ENCODE data around the gene NDFIP1.

Gene NDFIP1

DNA sequence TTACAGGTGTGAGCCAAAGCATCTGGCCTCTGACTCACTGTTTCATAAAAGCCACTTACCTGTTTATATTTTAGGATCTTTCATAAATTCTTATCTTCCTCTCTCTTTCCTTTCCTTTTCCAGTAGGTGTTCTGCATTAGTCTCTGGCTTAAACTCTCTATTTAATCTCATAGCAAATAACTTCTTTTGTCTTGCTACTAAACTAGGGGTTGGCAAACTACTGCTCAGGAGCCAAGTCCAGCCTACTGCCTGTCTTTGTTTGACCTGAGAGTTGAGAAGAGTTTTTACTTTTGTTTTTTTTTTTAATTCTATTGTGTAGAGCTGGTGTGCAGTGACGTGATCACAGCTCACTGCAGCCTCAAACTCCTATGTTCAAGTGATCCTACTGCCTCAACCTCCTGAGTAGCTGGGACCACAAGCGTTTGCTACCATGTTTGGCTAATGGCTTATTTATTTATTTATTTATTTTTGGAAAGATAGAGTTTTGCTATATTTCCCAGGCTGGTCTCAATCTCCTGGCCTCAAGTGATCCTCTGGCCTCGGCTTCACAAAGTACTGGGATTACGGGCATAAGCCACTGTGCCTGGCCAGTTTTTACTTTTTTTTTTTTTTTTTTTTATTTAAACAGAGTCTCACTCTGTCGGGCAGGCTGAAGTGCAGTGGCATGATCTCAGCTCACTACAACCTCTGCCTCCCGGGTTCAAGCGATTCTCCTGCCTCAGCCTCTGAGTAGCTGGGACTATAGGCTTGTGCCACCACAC lies 5.4 kb upstream of the NDFIP1 start:
- Histone ChIP-seq H3K4me1 (ENCODE audit: control insufficient read depth, insufficient read depth, low read length) (peaks cover 6% of the 10 kb centered on the region), H3K9me3 (ENCODE audit: control insufficient read depth, insufficient read depth, low read depth, low read length) (no peaks in the 10 kb centered on the region), H3K4me3 (ENCODE audit: low read depth, low read length) (no peak overlapping the region), H3K27ac (ENCODE audit: extremely low read depth, low read depth, low read length) (no peak overlapping the region), H3K36me3 (ENCODE audit: control insufficient read depth in 2 of 2, insufficient read depth in 1 of 2, low read length in 2 of 2) (no peaks in the 10 kb centered on the region)
- CTCF ChIA-PET = interaction anchor here (0.6 to 0.7 kb wide), 2 partner anchors 90 to 735 kb away, joined by 3 to 4 read pairs; no protein-coding TSS in a partner anchor
- no peak for TF ChIP-seq ZNF302 (tag by site-specific recombination; IDR thresholded peaks at IDR 0.05; ENCODE audit: low read depth)
- TF ChIP-seq, protein P1, sequence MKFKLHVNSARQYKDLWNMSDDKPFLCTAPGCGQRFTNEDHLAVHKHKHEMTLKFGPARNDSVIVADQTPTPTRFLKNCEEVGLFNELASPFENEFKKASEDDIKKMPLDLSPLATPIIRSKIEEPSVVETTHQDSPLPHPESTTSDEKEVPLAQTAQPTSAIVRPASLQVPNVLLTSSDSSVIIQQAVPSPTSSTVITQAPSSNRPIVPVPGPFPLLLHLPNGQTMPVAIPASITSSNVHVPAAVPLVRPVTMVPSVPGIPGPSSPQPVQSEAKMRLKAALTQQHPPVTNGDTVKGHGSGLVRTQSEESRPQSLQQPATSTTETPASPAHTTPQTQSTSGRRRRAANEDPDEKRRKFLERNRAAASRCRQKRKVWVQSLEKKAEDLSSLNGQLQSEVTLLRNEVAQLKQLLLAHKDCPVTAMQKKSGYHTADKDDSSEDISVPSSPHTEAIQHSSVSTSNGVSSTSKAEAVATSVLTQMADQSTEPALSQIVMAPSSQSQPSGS (tag by site-specific recombination; IDR thresholded peaks at IDR 0.05; ENCODE audit: low read depth) = no peak
- TF ChIP-seq, protein P2, sequence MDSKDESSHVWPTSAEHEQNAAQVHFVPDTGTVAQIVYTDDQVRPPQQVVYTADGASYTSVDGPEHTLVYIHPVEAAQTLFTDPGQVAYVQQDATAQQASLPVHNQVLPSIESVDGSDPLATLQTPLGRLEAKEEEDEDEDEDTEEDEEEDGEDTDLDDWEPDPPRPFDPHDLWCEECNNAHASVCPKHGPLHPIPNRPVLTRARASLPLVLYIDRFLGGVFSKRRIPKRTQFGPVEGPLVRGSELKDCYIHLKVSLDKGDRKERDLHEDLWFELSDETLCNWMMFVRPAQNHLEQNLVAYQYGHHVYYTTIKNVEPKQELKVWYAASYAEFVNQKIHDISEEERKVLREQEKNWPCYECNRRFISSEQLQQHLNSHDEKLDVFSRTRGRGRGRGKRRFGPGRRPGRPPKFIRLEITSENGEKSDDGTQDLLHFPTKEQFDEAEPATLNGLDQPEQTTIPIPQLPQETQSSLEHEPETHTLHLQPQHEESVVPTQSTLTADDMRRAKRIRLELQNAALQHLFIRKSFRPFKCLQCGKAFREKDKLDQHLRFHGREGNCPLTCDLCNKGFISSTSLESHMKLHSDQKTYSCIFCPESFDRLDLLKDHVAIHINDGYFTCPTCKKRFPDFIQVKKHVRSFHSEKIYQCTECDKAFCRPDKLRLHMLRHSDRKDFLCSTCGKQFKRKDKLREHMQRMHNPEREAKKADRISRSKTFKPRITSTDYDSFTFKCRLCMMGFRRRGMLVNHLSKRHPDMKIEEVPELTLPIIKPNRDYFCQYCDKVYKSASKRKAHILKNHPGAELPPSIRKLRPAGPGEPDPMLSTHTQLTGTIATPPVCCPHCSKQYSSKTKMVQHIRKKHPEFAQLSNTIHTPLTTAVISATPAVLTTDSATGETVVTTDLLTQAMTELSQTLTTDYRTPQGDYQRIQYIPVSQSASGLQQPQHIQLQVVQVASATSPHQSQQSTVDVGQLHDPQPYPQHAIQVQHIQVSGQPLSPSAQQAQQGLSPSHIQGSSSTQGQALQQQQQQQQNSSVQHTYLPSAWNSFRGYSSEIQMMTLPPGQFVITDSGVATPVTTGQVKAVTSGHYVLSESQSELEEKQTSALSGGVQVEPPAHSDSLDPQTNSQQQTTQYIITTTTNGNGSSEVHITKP (tag by site-specific recombination; IDR thresholded peaks at IDR 0.05) = no peak
- TF ChIP-seq, protein P3, sequence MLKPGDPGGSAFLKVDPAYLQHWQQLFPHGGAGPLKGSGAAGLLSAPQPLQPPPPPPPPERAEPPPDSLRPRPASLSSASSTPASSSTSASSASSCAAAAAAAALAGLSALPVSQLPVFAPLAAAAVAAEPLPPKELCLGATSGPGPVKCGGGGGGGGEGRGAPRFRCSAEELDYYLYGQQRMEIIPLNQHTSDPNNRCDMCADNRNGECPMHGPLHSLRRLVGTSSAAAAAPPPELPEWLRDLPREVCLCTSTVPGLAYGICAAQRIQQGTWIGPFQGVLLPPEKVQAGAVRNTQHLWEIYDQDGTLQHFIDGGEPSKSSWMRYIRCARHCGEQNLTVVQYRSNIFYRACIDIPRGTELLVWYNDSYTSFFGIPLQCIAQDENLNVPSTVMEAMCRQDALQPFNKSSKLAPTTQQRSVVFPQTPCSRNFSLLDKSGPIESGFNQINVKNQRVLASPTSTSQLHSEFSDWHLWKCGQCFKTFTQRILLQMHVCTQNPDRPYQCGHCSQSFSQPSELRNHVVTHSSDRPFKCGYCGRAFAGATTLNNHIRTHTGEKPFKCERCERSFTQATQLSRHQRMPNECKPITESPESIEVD (tag by site-specific recombination; IDR thresholded peaks at IDR 0.05) = no peak
- TF ChIP-seq TCF7L2 (IDR thresholded peaks at IDR 0.05; ENCODE audit: borderline replicate concordance, low read depth, low read length) = no peak
- POLR2A ChIA-PET = interaction anchor here (0.7 kb wide), 1 partner anchor 112 kb away, joined by 10 read pairs; no protein-coding TSS in a partner anchor

DNA sequence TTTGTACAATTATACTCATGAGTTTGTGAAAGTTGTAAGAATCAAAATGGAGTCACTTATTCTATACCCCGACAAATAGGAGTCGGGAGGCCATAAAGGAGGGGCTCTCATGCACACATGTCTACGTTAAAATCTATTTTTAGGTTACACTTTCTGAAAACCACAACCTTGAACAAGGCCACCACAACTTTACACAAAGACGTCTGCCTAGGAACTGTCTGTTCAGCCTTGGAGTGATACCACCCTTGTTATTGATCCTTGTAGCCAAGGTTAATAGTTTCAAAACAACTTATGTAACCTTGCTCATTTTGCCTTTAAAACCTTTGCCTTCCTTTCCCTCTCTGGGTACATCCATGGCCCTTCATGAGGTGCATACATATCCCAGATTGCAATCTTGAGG lies 4.1 kb upstream of the NDFIP1 start:
- TF ChIP-seq, protein P4, sequence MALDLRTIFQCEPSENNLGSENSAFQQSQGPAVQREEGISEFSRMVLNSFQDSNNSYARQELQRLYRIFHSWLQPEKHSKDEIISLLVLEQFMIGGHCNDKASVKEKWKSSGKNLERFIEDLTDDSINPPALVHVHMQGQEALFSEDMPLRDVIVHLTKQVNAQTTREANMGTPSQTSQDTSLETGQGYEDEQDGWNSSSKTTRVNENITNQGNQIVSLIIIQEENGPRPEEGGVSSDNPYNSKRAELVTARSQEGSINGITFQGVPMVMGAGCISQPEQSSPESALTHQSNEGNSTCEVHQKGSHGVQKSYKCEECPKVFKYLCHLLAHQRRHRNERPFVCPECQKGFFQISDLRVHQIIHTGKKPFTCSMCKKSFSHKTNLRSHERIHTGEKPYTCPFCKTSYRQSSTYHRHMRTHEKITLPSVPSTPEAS (tag by site-specific recombination; IDR thresholded peaks at IDR 0.05) = no peak
- no peak for TF ChIP-seq ZBTB21 (tag by site-specific recombination; IDR thresholded peaks at IDR 0.05)
- no peak for TF ChIP-seq ZBTB48 (tag by site-specific recombination; IDR thresholded peaks at IDR 0.05)
- TF ChIP-seq ZNF114 (tag by site-specific recombination; IDR thresholded peaks at IDR 0.05) = no peak
- TF ChIP-seq ZEB2 (tag by site-specific recombination; IDR thresholded peaks at IDR 0.05) = no peak
- ChIA-PET CTCF (interaction anchor here (0.6 kb wide), 2 partner anchors 110 to 413 kb away, joined by 3 read pairs; no protein-coding TSS in a partner anchor), POLR2A (no interaction called here)
- Histone ChIP-seq H3K36me3 (ENCODE audit: control insufficient read depth in 2 of 2, insufficient read depth in 1 of 2, low read length in 2 of 2) (no peaks in the 10 kb centered on the region), H3K9me3 (ENCODE audit: control insufficient read depth, insufficient read depth, low read depth, low read length) (no peaks in the 10 kb centered on the region), H3K4me1 (ENCODE audit: control insufficient read depth, insufficient read depth, low read length) (no peaks in the 10 kb centered on the region), H3K4me3 (ENCODE audit: low read depth, low read length) (no peak overlapping the region), H3K27ac (ENCODE audit: extremely low read depth, low read depth, low read length) (no peak overlapping the region)

DNA sequence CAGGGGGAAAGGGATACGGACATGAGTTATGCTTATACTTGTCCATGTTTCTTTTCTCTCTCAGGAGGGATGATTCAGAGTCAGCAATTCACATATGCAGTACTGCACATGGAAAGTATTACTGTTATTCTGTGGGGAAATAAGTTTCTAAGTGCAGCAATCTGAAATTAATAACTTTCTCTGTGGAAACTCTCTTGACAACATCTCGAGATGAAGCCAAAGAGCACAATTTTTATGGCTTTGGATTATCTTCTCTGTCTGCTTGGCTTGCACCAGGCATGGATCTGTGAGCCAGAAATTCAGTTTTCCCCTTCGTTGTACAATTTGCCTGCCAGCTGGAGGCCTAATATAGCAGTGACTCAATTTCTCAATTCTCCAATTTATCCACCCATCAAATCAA lies 2.5 kb upstream of the NDFIP1 start:
- Histone ChIP-seq H3K36me3 (ENCODE audit: control insufficient read depth in 2 of 2, insufficient read depth in 1 of 2, low read length in 2 of 2) (peaks cover 0 to 3% of the 10 kb centered on the region in 2 experiments; a peak in 1 of 3 replicates), H3K4me1 (ENCODE audit: control insufficient read depth, insufficient read depth, low read length) (0 out of 2 replicates have a peak, but pooled peaks cover 2% of the 10 kb centered on the region), H3K4me3 (ENCODE audit: low read depth, low read length) (no peak overlapping the region), H3K9me3 (ENCODE audit: control insufficient read depth, insufficient read depth, low read depth, low read length) (no peaks in the 10 kb centered on the region), H3K27ac (ENCODE audit: extremely low read depth, low read depth, low read length) (no peak overlapping the region)
- TF ChIP-seq ZNF76 (tag by site-specific recombination; IDR thresholded peaks at IDR 0.05; ENCODE audit: borderline replicate concordance, low read depth) (no peak), ZNF707 (tag by site-specific recombination; IDR thresholded peaks at IDR 0.05) (no peak), ZNF24 (tag by site-specific recombination; IDR thresholded peaks at IDR 0.05) (no peak), ZNF423 (tag by site-specific recombination; IDR thresholded peaks at IDR 0.05) (no peak), SP2 (tag by site-specific recombination; IDR thresholded peaks at IDR 0.05) (no peak), RBAK (tag by site-specific recombination; IDR thresholded peaks at IDR 0.05) (no peak), ZNF658 (tag by site-specific recombination; IDR thresholded peaks at IDR 0.05) (no peak), ZSCAN16 (tag by site-specific recombination; IDR thresholded peaks at IDR 0.05) (no peak)
- TF ChIP-seq, protein P5, sequence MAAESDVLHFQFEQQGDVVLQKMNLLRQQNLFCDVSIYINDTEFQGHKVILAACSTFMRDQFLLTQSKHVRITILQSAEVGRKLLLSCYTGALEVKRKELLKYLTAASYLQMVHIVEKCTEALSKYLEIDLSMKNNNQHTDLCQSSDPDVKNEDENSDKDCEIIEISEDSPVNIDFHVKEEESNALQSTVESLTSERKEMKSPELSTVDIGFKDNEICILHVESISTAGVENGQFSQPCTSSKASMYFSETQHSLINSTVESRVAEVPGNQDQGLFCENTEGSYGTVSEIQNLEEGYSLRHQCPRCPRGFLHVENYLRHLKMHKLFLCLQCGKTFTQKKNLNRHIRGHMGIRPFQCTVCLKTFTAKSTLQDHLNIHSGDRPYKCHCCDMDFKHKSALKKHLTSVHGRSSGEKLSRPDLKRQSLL (tag by site-specific recombination; IDR thresholded peaks at IDR 0.05) = no peak
- POLR2A ChIA-PET = no interaction called here
- CTCF ChIA-PET = interaction anchor here (0.6 kb wide), 1 partner anchor 468 kb away, joined by 4 read pairs; no protein-coding TSS in a partner anchor

Data from HEK293 (cell line).